Measurements from ENCODE around the gene MAGOH.
"Not testable (repeated sequence)": the region's sequence is repeated elsewhere in the genome, so short reads cannot be mapped to it uniquely, and the experiment has no call there.

MAGOH gene

DNA sequence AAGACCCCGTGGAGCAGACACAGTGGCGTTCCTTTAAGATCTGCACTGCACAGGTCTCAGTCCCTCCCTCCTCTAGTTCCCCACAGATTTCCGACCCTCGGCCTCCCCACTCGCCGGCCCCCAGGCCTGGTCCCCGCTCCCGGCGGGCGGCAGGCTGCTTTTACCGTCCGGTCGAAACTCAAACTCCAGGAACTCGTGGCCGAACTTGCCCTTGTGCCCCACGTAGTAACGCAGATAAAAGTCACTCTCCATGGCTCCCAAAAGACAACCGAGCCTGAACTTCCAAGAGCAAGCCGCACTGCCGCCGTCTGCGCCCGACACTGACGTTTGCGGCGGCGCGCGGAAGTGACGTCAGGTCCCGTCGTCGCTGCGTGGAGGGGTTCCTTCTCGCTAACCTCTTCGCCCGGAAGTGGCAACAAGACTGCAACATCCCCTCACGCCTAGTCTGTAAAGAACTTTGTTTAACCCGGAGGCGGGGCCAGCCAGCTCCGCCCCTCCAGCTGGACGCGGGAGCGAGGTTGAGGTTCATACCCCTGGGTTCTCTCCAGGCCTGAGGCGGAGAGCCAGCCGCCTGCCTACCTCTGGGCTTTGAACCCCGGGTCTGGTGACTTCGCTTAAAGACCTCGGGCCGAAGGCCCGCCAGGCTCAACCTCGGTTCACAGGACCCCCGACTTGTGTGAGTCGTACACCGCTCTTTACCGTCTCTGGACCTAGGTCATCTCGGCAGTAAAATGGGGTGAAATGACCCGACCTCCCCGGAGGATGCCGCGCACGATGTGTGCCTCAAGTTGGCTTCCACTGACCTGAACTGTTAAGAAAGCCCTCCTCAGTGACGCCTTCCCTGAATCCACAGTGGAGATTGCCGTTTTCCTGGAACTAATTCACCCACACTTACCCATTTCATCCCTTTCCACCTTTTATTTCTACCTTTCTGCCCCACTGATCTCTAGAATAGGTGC is at the start of gene MAGOH:
Gene MAGOH (minus strand): TSS at position 322 of the 959 bp plus-strand sequence. CDS start 70 bp downstream, at position 252.
- DNase-seq (ENCODE audit: low spot score), result peak; percentile 94

DNA sequence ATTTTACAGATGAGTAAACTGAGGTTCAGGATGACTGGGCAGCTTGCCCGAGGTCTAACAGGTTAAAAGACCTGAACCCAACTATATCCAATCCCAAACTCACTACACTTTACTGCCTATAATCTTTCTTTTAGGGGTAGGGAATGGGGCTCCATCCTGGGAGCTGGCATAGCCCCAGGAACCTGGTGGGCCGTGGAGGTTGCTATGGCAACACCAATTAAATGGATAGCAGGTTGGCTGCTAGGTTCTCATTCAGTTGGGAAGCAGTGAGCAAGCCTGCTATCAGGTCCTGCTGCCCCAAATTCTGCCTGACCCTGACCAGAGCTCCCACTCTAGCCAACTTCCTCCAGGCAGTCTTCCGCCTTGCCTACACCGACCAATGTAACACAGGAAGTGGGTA is 48.6 kb upstream of the MAGOH start:
- no peak for DNase-seq (ENCODE audit: low spot score)

DNA sequence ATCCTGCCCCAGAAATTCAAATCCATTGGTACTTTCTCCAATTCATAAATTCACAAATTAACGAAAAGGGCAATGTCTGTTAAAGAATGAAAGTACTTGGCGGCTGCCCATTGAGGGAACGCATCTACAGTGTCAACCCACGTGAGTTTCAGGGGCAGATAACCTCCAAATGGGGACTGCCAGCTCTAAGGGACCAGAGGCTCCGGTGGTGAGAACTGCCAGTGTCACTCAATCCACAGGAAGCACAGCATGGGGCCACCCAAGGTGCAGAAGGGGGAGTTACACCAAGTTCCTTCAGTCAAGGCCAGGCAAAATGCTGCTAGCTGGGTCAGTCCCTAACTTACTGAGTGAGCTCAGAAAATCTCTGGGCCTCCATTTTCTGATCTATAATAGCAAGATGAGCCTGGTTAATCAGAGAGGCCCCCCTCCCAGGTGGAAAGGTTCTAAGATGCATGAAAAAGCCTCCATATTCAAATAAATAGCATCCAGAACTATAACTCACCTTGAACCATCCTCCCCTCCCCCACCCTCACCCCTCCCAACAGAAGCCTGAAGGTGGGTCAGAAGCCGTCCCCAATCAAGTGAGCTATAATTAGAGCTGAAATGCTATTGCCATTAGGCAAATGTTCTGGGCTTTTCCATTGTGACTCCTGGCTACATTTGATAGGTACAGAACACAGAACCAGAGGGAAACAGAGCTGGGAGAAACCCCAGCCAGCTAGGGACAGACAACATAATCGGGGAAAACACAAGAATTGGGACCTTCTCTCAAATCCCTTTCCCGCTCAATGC is 47.8 kb upstream of the MAGOH start:
- DNase-seq (ENCODE audit: low spot score), result no peak

DNA sequence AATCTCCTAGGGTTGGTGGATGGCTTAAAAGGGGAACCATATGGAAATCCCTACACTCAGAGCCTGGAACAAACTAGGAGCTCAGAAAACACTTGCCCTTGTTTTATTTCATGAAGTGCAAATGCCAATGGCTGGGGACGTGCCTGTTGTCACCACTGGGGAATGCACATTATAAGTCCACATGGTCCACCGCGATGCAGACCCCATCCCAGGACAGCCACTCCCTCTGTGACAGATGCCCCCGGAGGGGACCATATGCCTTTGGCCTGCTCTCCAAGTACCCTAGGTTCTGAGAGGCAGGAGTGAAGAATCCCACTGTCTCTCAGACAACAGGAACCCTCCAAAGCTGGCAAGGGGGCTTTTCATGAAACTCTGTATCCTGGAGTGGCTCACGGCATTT is 47.2 kb upstream of the MAGOH start:
- no peak for DNase-seq (ENCODE audit: low spot score)

DNA sequence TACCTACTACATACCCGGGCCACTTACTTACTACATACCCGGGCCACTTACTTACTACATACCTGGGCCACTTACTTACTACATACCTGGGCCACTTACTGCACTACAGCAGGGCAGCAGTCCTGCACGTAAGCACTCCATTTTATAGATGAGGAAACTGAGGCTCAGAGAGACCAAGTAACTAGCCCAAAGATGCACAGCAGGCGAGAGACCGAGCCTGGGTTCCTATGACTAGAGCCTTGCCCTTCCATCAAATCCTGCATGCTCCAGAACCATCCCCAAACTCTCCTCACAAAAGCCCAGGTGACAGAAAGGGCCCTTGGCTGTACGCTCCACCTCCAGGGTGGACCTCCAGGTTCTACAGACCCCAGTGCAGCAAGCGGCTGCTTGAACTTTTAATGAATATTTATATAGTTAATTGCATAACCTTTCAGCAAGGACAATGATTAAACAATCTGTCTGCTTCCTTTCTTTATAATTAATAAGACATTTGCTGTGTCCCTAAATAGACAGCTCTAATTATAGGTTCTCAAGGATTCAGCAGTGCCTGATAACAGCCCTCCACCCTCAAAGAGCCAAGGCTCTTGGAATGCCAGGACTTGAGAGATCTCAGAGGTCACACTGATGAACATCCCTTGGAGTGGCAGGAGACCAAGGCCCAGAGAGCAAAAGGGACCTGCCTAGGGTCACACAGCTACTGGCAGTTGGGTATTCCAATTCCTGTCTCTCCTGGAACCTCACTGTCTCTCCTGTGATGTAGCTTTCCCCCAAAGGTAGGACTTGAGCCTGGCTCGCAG is 46.1 kb upstream of the MAGOH start:
- DNase-seq (ENCODE audit: low spot score), result no peak

DNA sequence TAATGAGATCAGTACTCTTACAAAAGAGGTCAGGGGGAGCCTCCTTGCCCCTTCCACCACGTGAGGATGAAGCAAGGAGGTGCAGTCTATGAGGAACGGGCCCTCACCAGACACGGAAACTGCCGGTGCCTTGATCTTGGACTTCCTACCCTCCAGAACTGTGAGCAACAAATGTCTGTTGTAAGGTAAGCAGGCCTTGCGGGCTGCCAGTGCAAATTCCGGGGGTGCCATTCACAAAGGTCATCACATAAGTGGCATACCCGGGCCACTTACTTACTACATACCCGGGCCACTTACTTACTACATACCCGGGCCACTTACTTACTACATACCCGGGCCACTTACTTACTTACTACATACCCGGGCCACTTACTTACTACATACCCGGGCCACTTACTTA is 44.8 kb upstream of the MAGOH start:
- not testable (repeated sequence) for DNase-seq (ENCODE audit: low spot score)

DNA sequence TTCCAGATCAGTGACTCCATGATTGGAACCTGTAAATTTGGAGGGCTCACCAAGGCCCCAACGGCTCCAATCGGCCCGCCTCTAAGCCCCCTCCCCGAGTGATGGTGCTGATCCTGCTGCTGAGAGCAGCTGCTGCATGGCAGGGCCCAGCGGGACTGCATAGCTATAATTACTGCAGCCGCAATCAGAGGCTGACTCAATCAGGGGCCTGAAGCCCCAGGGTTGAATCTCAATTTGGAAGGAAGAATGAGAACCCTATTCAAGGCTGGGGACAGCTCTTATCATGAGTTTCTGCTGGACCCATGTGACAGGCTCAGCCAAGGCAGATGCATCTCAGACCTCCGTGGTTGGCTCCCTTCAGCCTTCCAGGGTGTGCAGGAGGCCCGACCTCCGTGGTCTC is 42.8 kb upstream of the MAGOH start:
- no peak for DNase-seq (ENCODE audit: low spot score)

DNA sequence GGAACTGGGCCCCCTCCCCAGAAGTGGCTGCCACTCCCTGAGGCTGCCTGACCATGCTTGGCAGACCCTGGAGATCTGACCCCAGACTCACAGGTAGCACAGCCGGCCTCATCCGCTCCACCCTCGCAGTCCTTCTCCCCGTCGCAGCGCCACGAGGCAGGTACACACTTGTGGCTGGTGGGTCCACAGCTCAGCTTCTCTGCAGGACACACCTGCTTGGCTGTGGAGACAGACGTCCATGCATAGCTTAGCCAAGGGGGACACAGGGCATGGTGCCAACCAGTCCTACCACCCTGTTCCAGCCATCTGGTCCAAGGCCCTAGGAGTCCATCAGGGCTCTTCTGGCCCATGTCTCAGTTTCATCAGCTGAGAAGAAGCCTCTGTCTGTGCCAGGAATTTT is 42.2 kb upstream of the MAGOH start:
- DNase-seq (ENCODE audit: low spot score), result no peak

DNA sequence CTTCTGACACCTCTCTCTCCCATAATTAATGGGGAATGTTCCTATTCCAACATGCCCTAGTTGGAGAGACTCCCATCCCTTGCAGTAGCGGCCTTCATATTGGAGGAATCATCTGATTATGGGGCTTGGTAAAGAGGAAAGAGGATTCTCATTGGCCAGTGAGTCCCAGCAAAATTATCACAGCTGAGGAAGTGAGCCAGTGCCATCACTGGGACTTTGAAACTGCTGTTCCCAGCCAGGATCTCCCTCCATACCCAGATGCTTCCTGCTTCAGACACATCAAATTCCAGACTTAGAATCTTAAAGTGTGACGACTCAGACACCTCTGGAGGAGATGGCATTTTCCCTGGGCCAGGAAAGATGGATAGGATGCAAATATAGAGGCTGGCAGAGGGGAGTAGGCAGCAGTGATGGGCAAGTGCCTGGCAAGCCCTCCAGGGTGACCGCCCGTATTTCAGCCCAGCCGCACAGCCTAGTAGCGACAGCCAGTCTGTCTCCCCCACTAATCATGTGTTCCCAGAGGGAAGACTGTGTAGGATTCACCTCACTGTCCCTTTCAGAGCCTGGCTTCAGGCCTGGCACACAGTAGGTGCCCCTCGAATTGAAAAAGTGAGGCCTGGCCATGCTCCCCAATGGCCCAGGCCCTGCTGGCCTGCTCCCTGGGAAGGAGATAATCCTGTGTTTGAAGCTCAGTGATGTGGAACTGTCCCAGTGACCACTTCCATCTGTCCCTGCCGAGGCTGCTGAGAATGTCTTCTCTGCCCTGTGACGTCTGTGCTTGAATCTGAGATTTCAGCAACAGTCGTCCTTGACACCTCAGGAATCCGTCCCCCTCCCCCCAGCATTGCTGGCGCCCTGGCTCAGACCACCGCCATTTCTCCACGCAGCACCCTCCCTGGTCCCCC is 41.2 kb upstream of the MAGOH start:
- no peak for DNase-seq (ENCODE audit: low spot score)

DNA sequence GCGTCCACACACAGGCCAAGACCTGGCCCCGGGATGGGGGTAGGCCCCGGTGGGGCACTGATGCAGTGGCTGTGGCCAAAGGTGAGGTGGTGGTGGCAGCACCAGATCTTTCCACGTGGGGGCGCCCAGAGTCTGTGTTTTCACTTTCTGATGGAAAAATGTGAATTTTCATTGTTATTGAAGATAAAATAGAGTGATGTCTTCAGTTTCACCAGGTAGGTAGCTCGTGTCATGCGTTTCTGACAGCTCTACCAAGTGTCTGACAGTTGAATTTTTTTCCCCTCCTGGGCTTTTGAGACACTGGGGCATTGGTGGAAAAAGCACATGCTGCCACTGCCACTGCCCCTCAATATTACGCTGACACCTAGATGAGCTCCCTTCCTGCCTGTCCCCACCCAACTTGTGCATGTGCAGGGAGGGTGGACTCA is 40.0 kb upstream of the MAGOH start:
- DNase-seq (ENCODE audit: low spot score), result peak; percentile 79

DNA sequence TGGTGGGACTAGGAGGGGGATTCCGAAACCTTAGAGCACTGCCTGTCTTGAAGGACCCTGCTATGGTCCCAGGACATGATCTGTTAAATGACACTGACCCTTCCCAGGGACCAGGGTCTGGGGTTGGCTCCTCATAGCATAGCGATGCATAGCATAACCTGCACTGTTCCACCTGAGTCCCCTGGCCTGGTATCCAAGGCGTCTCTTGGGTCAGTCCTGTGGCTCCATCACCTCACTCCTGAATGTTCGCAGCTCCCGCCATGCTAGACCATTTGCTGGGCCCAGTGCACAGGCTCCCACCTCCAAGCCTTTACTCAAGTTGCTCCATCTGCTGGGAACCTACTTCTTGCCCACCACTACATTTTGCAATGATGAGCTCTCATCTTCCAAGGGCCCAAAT is 39.0 kb upstream of the MAGOH start:
- DNase-seq (ENCODE audit: low spot score), result no peak

DNA sequence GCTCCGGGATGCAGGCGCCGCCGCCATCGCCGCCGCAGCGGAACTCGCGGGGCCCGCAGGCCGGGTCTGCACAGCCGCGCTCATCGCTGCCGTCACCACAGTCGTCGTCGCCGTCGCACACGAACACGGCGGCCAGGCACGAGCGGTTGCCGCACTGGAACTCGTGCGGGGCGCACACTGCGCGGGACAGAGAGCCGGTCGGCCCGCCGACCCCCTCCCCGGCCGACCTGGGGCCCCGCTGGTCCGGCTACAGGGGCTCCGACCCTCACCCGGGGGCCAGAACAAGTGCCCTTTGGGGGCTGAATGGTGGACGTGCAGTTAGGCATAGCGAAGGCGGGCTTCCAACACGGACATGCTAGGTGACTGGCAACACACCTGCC is 38.6 kb upstream of the MAGOH start:
- no peak for DNase-seq (ENCODE audit: low spot score)

DNA sequence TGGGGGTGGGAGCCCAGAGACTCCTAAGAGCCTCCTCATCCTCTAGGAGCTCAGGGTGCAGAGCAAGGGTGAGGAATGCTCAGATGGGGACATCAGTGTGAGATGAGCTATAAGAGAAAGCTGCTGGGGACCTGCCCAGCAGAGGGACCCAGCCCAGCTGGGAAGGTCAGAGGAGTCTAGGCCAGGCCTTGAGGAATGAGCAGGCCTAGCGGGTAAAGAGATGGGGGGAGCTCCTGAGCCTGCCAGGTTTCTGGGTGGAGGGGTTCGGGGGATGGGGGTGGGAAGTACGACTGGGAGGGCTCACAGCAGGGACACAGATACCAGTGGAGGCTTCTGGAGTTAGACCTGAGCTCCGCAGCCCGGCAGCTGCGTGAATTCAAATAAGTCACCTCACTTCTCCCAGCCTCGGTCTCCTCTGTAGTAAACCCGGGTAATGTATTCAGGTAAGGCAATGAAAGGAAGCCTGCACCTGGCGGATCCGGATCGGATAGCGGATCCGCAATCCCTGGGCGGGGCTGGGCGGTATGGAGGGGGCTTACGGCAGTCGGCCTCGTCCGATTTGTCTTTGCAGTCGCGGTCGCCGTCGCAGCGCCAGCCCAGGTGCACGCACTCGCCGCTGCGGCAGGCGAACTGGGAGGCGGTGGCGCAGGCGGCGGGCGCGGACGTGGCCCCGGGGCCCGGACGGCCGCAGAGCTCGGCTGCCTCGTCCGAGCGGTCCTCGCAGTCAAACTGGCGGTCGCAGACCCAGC is 38.0 kb upstream of the MAGOH start:
- DNase-seq (ENCODE audit: low spot score), result no peak

DNA sequence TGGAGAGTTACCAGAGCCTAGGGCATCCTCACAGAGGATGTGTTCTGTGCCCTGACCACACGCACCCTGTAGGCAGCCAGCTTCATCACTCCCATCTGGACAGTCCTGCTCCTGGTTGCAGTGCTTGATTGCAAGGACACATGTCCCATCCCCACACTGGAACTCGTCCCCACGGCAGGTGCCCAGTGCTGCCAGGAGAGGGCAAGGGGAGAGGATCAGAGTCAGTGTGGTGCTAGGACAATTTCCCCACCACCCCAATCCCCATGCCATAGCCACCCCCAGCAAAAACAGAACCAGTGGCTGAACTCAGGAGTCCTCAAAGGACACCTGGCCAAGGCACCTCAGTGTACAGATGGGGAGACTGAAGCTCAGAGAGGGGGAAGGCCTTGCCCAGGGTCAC is 37.2 kb upstream of the MAGOH start:
- DNase-seq (ENCODE audit: low spot score), result no peak

DNA sequence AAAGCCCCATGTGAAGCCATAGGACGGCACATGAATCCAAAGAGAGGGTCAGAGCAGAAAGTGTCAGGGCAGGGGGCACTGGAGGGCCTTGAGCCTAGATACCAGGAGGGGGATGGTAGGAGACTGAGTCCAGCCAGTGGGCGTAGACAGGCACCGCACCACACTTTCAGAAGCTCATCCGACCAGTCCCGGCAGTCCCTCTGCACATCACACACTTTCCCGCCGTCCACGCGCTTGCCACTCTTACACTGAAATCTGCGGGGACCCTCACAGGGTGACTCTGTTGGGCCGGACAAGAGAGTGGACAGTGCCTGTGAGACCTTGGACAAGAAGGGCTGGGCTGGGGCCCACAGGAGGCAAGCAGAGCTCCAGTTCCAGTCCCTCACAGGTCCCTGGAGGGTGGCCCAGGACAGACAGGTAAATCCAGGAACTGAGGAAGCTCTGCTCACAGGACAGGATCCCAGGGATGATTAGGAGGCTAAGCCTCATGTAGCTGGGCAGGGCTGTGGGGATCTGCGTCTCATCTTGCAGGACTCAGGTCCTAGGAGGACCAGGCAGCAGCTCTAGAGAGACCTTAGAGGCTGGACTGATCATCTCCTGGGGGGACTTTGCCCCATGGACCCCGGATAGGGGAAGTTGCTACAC is 36.3 kb upstream of the MAGOH start:
- no peak for DNase-seq (ENCODE audit: low spot score)

DNA sequence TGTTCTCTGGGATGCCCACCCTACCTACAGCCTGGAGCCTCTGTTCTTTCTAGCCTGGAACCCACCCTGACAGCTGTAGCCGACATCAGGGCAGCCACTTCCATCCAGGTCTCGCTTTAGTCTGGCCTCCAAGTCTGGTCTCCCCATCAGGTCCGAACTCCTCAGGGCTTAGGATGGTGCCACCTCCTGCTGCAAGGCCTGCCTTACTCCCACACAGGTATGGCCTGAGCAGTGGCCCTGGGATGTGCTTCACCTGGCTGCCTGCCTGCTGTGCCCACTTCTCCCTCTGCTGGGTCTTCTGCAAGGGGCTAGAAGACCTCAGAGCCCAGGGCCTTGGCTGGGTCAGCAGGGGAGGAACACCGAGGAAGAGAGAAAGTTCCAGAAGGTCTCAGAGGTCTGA is 35.7 kb upstream of the MAGOH start:
- no peak for DNase-seq (ENCODE audit: low spot score)

DNA sequence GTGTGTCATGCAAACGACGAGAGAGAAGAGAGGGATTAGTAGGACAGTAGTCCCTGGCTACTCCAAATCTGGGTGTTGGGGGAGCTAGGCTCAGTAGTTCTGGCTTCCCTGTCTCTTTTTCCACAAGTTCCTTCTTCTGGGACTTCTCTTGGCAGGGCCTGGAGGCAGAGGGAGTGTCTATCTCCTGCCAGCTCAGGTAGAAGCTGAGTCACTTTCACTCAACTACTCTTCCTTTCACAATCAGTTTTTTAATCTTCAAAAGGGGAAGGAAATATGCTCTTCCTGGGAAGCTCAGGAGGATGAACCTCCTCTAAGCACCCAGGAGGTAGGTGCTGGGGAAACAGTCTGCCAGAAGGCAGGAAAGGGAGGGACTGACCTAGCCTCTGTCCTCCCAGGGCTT is 35.2 kb upstream of the MAGOH start:
- no peak for DNase-seq (ENCODE audit: low spot score)

DNA sequence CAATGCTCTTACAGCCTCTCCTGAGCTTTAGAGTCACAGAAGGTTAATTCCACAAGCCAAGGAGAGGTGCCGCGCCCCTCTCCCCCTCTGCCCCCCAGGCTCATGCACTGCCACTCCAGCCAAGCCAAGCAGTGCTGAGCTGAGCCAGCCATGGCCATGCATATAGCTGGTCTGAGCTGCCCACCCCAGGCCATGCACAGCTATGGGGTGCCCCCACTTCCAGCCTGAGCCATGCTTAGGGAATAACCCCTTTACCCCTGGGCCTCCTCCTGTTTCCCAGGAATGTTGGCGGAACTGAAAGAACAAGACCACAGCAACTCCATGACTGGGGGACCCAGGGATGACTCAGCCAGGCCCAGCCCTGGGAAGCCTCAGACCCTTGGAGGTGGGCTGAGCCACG is 34.0 kb upstream of the MAGOH start:
- no peak for DNase-seq (ENCODE audit: low spot score)

DNA sequence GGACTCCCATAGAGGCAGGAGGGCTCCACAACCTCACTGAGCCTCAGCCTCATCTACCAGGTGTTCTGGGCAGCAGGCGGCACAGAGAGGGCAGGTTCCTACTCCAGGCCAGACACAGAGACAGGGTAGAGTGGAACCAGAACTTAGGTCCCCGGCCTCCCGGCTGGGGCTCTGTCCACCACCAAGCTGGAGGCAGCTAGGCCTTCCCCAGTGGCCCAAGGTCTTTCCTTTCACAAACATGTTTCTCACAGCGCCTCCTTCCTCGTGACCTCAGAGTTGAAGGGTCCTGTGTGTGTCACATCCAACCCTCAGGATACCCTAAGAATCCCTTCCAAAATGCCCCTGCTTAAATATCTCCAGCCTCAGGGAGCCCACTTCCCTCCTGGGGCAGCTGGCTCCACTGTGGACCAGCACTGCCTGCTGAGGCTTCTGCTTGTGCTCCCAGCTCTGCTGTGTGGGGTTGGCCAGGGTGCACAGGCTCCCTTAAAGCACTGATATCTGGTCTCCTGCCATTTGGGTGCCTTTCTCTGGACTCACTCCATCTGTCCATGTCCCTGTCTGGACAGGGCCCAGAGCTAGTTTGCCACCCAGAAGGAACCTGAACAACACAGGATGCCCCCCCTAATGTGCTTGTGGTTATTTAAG is 33.2 kb upstream of the MAGOH start:
- DNase-seq (ENCODE audit: low spot score), result no peak

DNA sequence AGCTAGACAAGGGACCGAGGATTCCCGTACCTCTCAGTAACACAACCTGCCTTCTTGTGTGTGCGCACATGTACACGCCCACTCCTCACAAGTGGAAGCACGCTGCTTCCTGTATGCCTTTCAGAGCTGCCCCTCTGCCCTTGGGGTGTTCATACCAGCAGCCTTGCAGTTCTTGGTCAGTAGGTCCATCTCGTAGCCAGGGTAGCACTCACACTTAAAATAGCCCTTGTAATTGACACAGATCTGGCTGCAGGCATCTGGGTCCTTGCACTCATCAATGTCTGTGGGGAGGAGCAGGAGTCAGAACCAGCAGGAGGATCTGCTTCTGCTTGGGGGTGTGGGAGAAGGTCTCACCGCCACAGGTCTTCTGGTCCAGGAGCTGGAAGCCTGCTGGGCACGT is 32.6 kb upstream of the MAGOH start:
- no peak for DNase-seq (ENCODE audit: low spot score)
